HuH-7.5 (cell line): ENCODE data around the gene PPP2R1B.

ENCODE experiments used
- DNase-seq: peaks from one replicate; pipeline ENCODE4 v3.0.0; 2011; ENCODE audit warnings: low spot score

Gene PPP2R1B

DNA sequence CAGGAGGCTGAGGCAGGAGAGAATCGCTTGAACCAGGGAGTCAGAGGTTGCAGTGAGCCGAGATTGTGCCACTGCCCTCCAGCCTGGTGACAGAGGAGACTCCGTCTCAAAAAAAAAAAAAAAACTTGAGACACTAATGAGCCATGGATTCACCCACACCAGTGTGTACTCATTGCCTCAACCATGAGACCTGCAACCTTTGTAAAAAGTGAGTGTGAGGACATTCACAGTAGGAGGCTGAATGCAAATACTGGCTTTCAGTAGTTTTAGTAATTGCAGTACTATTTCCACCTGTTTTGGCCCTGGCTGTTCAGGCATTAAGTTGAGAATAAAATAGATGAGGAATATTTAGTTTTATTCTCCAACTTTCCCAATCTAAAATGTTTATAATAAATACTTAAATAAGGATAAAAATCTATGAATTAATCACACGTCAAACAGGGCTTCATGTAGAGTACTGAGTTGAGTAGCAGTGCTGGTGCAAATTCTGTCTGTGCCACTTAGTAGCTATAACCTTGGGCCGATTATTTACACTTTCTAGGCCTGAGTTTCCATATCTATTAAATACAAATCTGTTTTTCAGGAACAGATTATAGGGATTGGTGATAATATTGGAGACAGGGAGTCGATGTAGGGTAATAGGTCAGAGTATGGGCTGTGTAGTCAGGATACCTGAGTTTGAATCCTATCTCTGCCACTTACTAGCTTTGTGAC lies 72.8 kb downstream of the PPP2R1B start:
- DNase-seq = no peak

DNA sequence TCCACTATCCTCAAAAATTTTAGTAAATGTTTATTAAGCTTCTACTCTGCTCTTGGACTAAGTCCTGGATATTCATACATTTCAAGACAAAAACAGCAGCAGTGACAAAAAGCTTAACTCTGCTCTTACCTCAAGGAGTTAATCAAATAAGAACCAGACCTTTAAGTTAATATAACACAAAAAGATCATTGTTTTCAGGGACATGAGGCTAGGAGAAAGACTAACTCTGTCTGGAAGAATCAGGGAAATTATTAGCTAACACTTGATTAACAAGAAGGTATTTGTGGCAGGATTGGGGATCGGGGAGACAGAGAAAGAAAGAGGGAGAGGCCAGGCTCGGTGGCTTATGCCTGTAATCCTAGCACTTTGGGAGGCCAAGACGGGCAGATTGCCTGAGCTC lies 74.4 kb downstream of the PPP2R1B start:
- no peak for DNase-seq

DNA sequence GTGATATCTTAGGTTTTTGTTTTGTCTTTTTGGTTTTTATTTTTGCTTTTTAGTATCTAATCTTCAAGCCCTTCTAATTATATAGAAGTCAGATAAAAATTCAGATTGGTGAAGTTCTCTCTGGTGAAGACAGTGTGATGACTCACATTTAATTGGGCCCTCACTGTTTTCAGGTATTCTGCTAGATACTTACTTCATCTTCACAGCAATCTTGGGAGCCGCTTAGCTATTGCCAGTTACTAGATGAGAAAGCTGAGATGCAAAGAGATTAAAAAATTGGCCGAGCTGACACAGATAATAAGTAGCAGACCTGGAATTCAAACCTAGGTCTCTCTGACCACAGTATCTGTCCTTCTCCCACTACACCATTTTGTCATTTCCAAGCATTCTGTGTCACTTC lies 75.0 kb downstream of the PPP2R1B start:
- no peak for DNase-seq

- no peak for DNase-seq
These were observed 78.2 kb downstream of the PPP2R1B start for GRCh38 chr11:111688013-111688412.

GRCh38 chr11:111684251-111684650 lies 81.9 kb downstream of the PPP2R1B start:
- no peak for DNase-seq

DNA sequence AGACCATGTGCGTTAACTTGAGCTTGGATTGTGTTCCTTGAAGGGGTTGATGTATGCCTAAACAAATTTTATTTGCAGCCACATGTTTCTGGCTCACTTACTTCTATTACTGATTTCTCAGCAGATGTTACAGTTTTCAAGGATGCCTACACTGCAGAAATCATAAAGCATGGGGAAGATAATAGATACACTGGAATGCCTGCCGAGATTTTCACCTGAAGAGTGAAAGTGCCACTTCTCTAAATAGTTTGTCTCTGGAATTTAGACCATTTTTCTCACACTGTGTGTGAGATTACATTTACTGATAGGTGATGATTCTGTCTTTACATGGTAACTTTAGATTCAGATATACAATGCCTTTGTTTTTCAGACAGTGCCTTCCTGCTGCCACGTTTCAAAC lies 82.4 kb downstream of the PPP2R1B start:
- DNase-seq = no peak

DNA sequence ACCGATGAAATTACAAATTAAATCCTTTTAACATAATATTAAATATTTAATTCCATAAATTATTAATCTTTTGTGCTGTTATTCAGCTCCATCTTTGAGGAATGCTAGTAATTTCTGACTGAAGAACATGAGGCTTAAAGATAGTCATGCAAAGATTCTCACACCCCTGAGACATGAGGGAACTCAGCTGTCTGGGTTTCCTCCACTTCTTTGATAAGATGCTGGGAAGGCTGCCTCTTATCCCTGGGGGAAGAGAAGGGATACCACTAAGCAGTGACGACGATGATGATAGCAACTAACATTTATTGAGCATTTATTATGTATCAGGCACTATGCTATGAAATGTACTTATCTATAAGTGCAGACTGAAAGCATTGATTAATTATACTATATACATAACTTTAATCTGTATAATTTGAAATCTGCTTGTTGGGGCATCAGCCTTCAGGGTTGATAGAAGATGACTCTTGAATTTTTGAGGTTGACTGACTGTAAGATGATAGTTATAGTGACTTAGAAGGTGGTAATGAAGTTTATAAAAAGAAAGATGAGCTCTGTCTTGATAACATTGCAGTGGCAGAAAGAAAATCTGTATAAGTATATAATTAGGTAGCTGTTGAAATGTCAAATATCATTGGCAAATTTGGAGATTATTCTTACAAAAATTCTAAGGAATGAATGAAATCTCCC lies 85.6 kb downstream of the PPP2R1B start:
- no peak for DNase-seq
